ENCODE results near the gene LBHD1.

LBHD1 gene

DNA sequence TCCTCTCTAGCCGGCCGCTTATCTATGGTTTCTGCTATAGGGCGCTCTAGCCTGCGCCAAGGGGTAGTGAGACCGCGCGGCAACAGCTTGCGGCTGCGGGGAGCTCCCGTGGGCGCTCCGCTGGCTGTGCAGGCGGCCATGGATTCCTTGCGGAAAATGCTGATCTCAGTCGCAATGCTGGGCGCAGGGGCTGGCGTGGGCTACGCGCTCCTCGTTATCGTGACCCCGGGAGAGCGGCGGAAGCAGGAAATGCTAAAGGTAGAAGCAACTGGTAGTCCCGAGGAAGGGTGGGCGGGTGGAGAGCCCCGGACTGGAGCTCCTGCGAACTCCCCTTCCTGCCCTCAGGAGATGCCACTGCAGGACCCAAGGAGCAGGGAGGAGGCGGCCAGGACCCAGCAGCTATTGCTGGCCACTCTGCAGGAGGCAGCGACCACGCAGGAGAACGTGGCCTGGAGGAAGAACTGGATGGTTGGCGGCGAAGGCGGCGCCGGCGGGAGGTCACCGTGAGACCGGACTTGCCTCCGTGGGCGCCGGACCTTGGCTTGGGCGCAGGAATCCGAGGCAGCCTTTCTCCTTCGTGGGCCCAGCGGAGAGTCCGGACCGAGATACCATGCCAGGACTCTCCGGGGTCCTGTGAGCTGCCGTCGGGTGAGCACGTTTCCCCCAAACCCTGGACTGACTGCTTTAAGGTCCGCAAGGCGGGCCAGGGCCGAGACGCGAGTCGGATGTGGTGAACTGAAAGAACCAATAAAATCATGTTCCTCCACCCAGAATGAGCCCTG is at the start of gene LBHD1, which contains the start of gene UQCC3:
Gene LBHD1, minus strand, starts transcription at position 660 of the 782 bp plus-strand sequence. CDS start 2,236 bp downstream, outside the sequence.
Gene UQCC3, plus strand, starts transcription at position 66 of the 782 bp plus-strand sequence. Its CDS starts 73 bp downstream, at position 139.
- H3K4me3 ChIP-seq (ENCODE audit: low read depth, low read length, poor library complexity, severe bottlenecking): peak within 1 kb of the TSS; percentile 91
- peak within 1 kb of the TSS; percentile 93 for H3K4me2 ChIP-seq (ENCODE audit: low read length)
- no peaks in the 10 kb centered on the region for H3K9me2 ChIP-seq (ENCODE audit: low read depth, low read length)
- H2AFZ ChIP-seq (ENCODE audit: low read length): no peak within 1 kb of the TSS
- no peak for TF ChIP-seq EZH2 (IDR thresholded peaks at IDR 0.05; ENCODE audit: borderline replicate concordance, low read length)
- TF ChIP-seq, protein P1, sequence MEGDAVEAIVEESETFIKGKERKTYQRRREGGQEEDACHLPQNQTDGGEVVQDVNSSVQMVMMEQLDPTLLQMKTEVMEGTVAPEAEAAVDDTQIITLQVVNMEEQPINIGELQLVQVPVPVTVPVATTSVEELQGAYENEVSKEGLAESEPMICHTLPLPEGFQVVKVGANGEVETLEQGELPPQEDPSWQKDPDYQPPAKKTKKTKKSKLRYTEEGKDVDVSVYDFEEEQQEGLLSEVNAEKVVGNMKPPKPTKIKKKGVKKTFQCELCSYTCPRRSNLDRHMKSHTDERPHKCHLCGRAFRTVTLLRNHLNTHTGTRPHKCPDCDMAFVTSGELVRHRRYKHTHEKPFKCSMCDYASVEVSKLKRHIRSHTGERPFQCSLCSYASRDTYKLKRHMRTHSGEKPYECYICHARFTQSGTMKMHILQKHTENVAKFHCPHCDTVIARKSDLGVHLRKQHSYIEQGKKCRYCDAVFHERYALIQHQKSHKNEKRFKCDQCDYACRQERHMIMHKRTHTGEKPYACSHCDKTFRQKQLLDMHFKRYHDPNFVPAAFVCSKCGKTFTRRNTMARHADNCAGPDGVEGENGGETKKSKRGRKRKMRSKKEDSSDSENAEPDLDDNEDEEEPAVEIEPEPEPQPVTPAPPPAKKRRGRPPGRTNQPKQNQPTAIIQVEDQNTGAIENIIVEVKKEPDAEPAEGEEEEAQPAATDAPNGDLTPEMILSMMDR (IDR thresholded peaks at IDR 0.05; ENCODE audit: low read length): no peak
- peaks cover 53% of the 10 kb centered on the region for H3K4me1 ChIP-seq (ENCODE audit: insufficient read depth, low read length, severe bottlenecking)
- no peaks in the 10 kb centered on the region for H3K9me3 ChIP-seq (ENCODE audit: low read length)
- 0 out of 2 replicates have a peak, but pooled peaks cover 4% of the 10 kb centered on the region for H3K79me2 ChIP-seq (ENCODE audit: insufficient read depth, low read length)
- H3K27me3 ChIP-seq (ENCODE audit: insufficient read depth, low read length): no peaks in the 10 kb centered on the region
- H3F3A ChIP-seq (ENCODE audit: insufficient read depth, low read length): no peaks in the 10 kb centered on the region
- H3K27ac ChIP-seq (ENCODE audit: low read depth, low read length, poor library complexity, severe bottlenecking): peak within 1 kb of the TSS; percentile 93
- H3K9ac ChIP-seq (ENCODE audit: low read length): peak within 1 kb of the TSS; percentile 95
- H3K36me3 ChIP-seq (ENCODE audit: insufficient read depth, low read length): peaks cover 36% of the 10 kb centered on the region; the same call in 1 of the 2 replicates
- no peaks in the 10 kb centered on the region for H4K20me1 ChIP-seq (ENCODE audit: insufficient read depth, low read length)

- TF ChIP-seq, protein P1 (IDR thresholded peaks at IDR 0.05; ENCODE audit: low read length): no peak
- no peak for TF ChIP-seq EZH2 (IDR thresholded peaks at IDR 0.05; ENCODE audit: borderline replicate concordance, low read length)
- Histone ChIP-seq H3K9me2 (ENCODE audit: low read depth, low read length) (no peaks in the 10 kb centered on the region), H3K36me3 (ENCODE audit: insufficient read depth, low read length) (peaks cover 98% of the 10 kb centered on the region), H3K4me3 (ENCODE audit: low read depth, low read length, poor library complexity, severe bottlenecking) (no peak overlapping the region), H4K20me1 (ENCODE audit: insufficient read depth, low read length) (no peaks in the 10 kb centered on the region), H2AFZ (ENCODE audit: low read length) (no peak overlapping the region), H3K27me3 (ENCODE audit: insufficient read depth, low read length) (no peaks in the 10 kb centered on the region), H3F3A (ENCODE audit: insufficient read depth, low read length) (no peaks in the 10 kb centered on the region), H3K4me2 (ENCODE audit: low read length) (no peak overlapping the region), H3K9ac (ENCODE audit: low read length) (no peak overlapping the region), H3K27ac (ENCODE audit: low read depth, low read length, poor library complexity, severe bottlenecking) (no peak overlapping the region), H3K4me1 (ENCODE audit: insufficient read depth, low read length, severe bottlenecking) (peaks cover 7% of the 10 kb centered on the region), H3K9me3 (ENCODE audit: low read length) (no peaks in the 10 kb centered on the region), H3K79me2 (ENCODE audit: insufficient read depth, low read length) (peaks cover 11% of the 10 kb centered on the region)
These were observed 47.4 kb upstream of the LBHD1 start for GRCh38 chr11:62719302-62719978.

DNA sequence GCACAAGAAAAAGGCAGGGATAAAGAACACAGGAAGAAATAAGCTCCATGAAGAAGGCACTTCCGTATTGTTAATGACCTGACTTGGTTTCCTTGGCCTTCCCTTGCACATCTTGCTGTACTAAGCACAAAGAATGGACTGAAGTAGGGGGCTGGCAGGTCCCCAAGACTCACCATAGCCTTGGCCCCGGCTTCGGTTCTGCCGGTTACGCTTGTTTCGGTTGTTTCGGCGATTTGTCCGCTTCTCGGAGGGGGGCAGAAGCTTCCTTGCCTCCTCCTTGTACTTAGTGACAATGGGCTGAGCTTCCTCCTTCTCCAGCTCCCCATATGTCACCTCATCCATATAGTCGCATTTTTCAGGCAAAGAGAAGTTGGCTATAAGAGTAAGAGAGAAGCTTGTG is 44.7 kb upstream of the LBHD1 start:
- no peaks in the 10 kb centered on the region for H3K9me2 ChIP-seq (ENCODE audit: low read depth, low read length)
- H3F3A ChIP-seq (ENCODE audit: insufficient read depth, low read length): 0 out of 2 replicates have a peak, but pooled peaks cover 12% of the 10 kb centered on the region
- no peaks in the 10 kb centered on the region for H3K9me3 ChIP-seq (ENCODE audit: low read length)
- H3K27ac ChIP-seq (ENCODE audit: low read depth, low read length, poor library complexity, severe bottlenecking): no peak overlapping the region
- TF ChIP-seq EZH2 (IDR thresholded peaks at IDR 0.05; ENCODE audit: borderline replicate concordance, low read length): no peak
- TF ChIP-seq, protein P1 (IDR thresholded peaks at IDR 0.05; ENCODE audit: low read length): no peak
- H3K4me1 ChIP-seq (ENCODE audit: insufficient read depth, low read length, severe bottlenecking): peaks cover 4% of the 10 kb centered on the region
- no peak overlapping the region for H3K4me2 ChIP-seq (ENCODE audit: low read length)
- no peak overlapping the region for H2AFZ ChIP-seq (ENCODE audit: low read length)
- no peaks in the 10 kb centered on the region for H3K79me2 ChIP-seq (ENCODE audit: insufficient read depth, low read length)
- no peaks in the 10 kb centered on the region for H3K27me3 ChIP-seq (ENCODE audit: insufficient read depth, low read length)
- H3K9ac ChIP-seq (ENCODE audit: low read length): no peak overlapping the region
- no peaks in the 10 kb centered on the region for H4K20me1 ChIP-seq (ENCODE audit: insufficient read depth, low read length)
- no peak overlapping the region for H3K4me3 ChIP-seq (ENCODE audit: low read depth, low read length, poor library complexity, severe bottlenecking)
- peaks cover 95% of the 10 kb centered on the region for H3K36me3 ChIP-seq (ENCODE audit: insufficient read depth, low read length)
